Measurements from ENCODE around the gene PRR14. TPM values are rescaled to one million over a fixed set of nuclear protein-coding genes. Genes with fewer than 3 reads are reported as not detected.

PRR14 gene
- total and polyA plus RNA-seq, 4 donors, result 16.0 to 63.2 (median 52.5) TPM

- H3K9ac ChIP-seq (ENCODE audit: insufficient read depth in 1 of 2, low read length in 2 of 2), result no peak overlapping the region
- peaks cover 20 to 88% (median 45%) of the 10 kb centered on the region in 4 donors for H3K36me3 ChIP-seq (ENCODE audit: control insufficient read depth in 4 of 4, insufficient read depth in 4 of 4, low read length in 4 of 4)
- no peak for TF ChIP-seq CTCF (IDR thresholded peaks at IDR 0.05; ENCODE audit: control extremely low read depth, extremely low read depth)
- no peaks in the 10 kb centered on the region for H3K27me3 ChIP-seq (ENCODE audit: control insufficient read depth in 3 of 3, insufficient read depth in 3 of 3, low read length in 2 of 3)
- H3K4me3 ChIP-seq, result no peak overlapping the region
- no peaks in the 10 kb centered on the region for H3K9me3 ChIP-seq (ENCODE audit: control insufficient read depth in 4 of 4, insufficient read depth in 3 of 4, low read length in 3 of 4)
- peaks cover 4 to 15% (median 7%) of the 10 kb centered on the region in 5 donors for H3K4me1 ChIP-seq (ENCODE audit: control insufficient read depth in 5 of 5, insufficient read depth in 5 of 5, low read length in 5 of 5)
- H3K27ac ChIP-seq (ENCODE audit: low read depth in 1 of 2, low read length in 1 of 2), result no peak overlapping the region
- ATAC-seq (ENCODE audit: insufficient read depth, low FRiP score), result no peak
- no peak for DNase-seq
- 90 to 94% methylated on average over 20 to 22 of the region's 22 CpGs for WGBS, 2 donors
Observed at GRCh38 chr16:30665155-30665829, 14.5 kb downstream of the PRR14 start.

GRCh38 chr16:30665830-30666190, 15.1 kb downstream of the PRR14 start:
- Histone ChIP-seq H3K36me3 (ENCODE audit: control insufficient read depth in 4 of 4, insufficient read depth in 4 of 4, low read length in 4 of 4) (peaks cover 21 to 90% (median 45%) of the 10 kb centered on the region in 4 donors), H3K27me3 (ENCODE audit: control insufficient read depth in 3 of 3, insufficient read depth in 3 of 3, low read length in 2 of 3) (no peaks in the 10 kb centered on the region), H3K9me3 (ENCODE audit: control insufficient read depth in 4 of 4, insufficient read depth in 3 of 4, low read length in 3 of 4) (no peaks in the 10 kb centered on the region), H3K9ac (ENCODE audit: insufficient read depth in 1 of 2, low read length in 2 of 2) (no peak overlapping the region), H3K4me3 (no peak overlapping the region), H3K4me1 (ENCODE audit: control insufficient read depth in 5 of 5, insufficient read depth in 5 of 5, low read length in 5 of 5) (peaks cover 3 to 9% (median 5%) of the 10 kb centered on the region in 5 donors), H3K27ac (ENCODE audit: low read depth in 1 of 2, low read length in 1 of 2) (no peak overlapping the region)
- no peak for ATAC-seq (ENCODE audit: insufficient read depth, low FRiP score)
- DNase-seq, result no peak
- no peak for TF ChIP-seq CTCF (IDR thresholded peaks at IDR 0.05; ENCODE audit: control extremely low read depth, extremely low read depth)
- WGBS, 2 donors, result 80 to 84% methylated on average over 4 of the region's 4 CpGs

DNA sequence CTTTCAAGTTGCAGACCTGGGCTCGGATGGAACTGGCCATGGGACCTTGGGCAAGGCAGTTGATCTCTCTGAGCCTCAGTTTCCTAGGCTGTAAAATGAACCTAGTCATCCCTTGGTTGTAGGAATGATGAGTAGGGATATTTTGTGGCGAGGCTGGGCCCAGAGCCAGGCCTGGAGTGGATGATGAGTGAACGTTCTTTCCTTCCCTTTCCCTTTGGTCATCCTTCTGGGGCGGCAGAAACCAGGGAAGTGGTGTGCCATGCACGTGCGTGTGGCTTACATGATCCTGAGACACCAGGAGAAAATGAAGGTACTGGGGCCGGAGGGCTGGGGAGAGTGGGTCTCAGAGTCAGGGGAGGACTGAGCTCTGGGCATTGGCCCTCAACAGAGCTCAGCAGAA, 15.9 kb downstream of the PRR14 start:
- ATAC-seq (ENCODE audit: insufficient read depth, low FRiP score) (no peak), DNase-seq (no peak)
- Histone ChIP-seq H3K9ac (ENCODE audit: insufficient read depth in 1 of 2, low read length in 2 of 2) (no peak overlapping the region), H3K27me3 (ENCODE audit: control insufficient read depth in 3 of 3, insufficient read depth in 3 of 3, low read length in 2 of 3) (no peaks in the 10 kb centered on the region), H3K9me3 (ENCODE audit: control insufficient read depth in 4 of 4, insufficient read depth in 3 of 4, low read length in 3 of 4) (no peaks in the 10 kb centered on the region), H3K4me1 (ENCODE audit: control insufficient read depth in 5 of 5, insufficient read depth in 5 of 5, low read length in 5 of 5) (peaks cover 0 to under 1% (median 0%) of the 10 kb centered on the region in 5 donors), H3K27ac (ENCODE audit: low read depth in 1 of 2, low read length in 1 of 2) (no peak overlapping the region), H3K4me3 (no peak overlapping the region), H3K36me3 (ENCODE audit: control insufficient read depth in 4 of 4, insufficient read depth in 4 of 4, low read length in 4 of 4) (peaks cover 21 to 83% (median 38%) of the 10 kb centered on the region in 4 donors)
- no peak for TF ChIP-seq CTCF (IDR thresholded peaks at IDR 0.05; ENCODE audit: control extremely low read depth, extremely low read depth)
- 79 to 81% methylated on average over 7 of the region's 7 CpGs for WGBS, 2 donors

All from lung (tissue), 12 donors.